Stimulated activated CD8-positive, alpha-beta memory T cell treated with anti-CD3 and anti-CD28 coated beads, Interleukin-15, amount 100 ng/mL, for 48 hours (primary cell): ENCODE data around the gene TLL2.

Experiments used
- DNase-seq, 2 donors: peaks; one replicate each; pipeline ENCODE4 v3.0.0-alpha.2; 2020; ENCODE audit warnings: low read depth in 2 of 2

TLL2 gene

GRCh38 chr10:96390460-96390864 is 123.3 kb downstream of the TLL2 start:
- DNase-seq = no peak

- DNase-seq = no peak
These were observed 123.9 kb downstream of the TLL2 start for GRCh38 chr10:96389785-96390184.

GRCh38 chr10:96387601-96388000 is 126.1 kb downstream of the TLL2 start:
- no peak for DNase-seq

GRCh38 chr10:96387161-96387560 is 126.6 kb downstream of the TLL2 start:
- DNase-seq = no peak

GRCh38 chr10:96384506-96384905 is 129.2 kb downstream of the TLL2 start:
- DNase-seq = no peak

- no peak for DNase-seq
These were observed 132.9 kb downstream of the TLL2 start for GRCh38 chr10:96380821-96381220.

- no peak for DNase-seq
These were observed 134.0 kb downstream of the TLL2 start for GRCh38 chr10:96379758-96380157.

GRCh38 chr10:96378741-96379140 is 135.0 kb downstream of the TLL2 start:
- no peak for DNase-seq

GRCh38 chr10:96377816-96378294 is 135.9 kb downstream of the TLL2 start:
- DNase-seq = no peak

GRCh38 chr10:96376483-96376882 is 137.2 kb downstream of the TLL2 start:
- DNase-seq = no peak

GRCh38 chr10:96374985-96375830 is 138.5 kb downstream of the TLL2 start:
- DNase-seq = peak; percentile 55 to 56

- no peak for DNase-seq
These were observed 139.1 kb downstream of the TLL2 start for GRCh38 chr10:96374639-96374984.

- DNase-seq = no peak
These were observed 139.7 kb downstream of the TLL2 start for GRCh38 chr10:96374004-96374403.

GRCh38 chr10:96371356-96371755 is 142.4 kb downstream of the TLL2 start:
- DNase-seq = no peak

- peak in 1 of 2 donors; percentile 8 for DNase-seq
These were observed 143.1 kb downstream of the TLL2 start for GRCh38 chr10:96370584-96371157.

GRCh38 chr10:96369890-96370583 is 143.7 kb downstream of the TLL2 start:
- DNase-seq = no peak

GRCh38 chr10:96368971-96369370 is 144.8 kb downstream of the TLL2 start:
- no peak for DNase-seq

GRCh38 chr10:96367470-96367869 is 146.3 kb downstream of the TLL2 start:
- no peak for DNase-seq

- no peak for DNase-seq
These were observed 147.2 kb downstream of the TLL2 start for GRCh38 chr10:96366508-96366907.

GRCh38 chr10:96365571-96365970 is 148.2 kb downstream of the TLL2 start:
- DNase-seq = no peak

GRCh38 chr10:96360766-96361165 is 153.0 kb downstream of the TLL2 start:
- no peak for DNase-seq

- DNase-seq = no peak
These were observed 153.4 kb downstream of the TLL2 start for GRCh38 chr10:96360331-96360730.

- DNase-seq = no peak
These were observed 154.1 kb downstream of the TLL2 start for GRCh38 chr10:96359616-96360015.
